ENCODE measurements around the gene ETF1. TPM values are rescaled to one million over a fixed set of nuclear protein-coding genes. Genes with fewer than 3 reads are reported as not detected.

The ETF1 gene
- total RNA-seq, result 100 to 1,000 TPM; 107 to 112 TPM
- 10 to 100 TPM; 68.9 to 82.9 (median 78.7) TPM for polyA plus RNA-seq (ENCODE audit: insufficient read length in 6 of 6)
- long read RNA-seq, donor 1, transcript ETF1-201 (11 exons, 3,742 nt), result major isoform, 10 of 38 reads
- long read RNA-seq, donor 1, partial matches to known transcripts, result 28 of 38 reads
- long read RNA-seq, donor 1, other reads (novel, unspliced or antisense), result 0 of 38 reads
- long read RNA-seq, donor 2, transcript ETF1-201 (11 exons, 3,742 nt), result major isoform, 13 of 35 reads
- long read RNA-seq, donor 2, partial matches to known transcripts, result 22 of 35 reads
- long read RNA-seq, donor 2, other reads (novel, unspliced or antisense), result 0 of 35 reads
- long read RNA-seq, donor 3, partial matches to known transcripts, result 5 of 9 reads
- long read RNA-seq, donor 3, other reads (novel, unspliced or antisense), result 0 of 9 reads
- long read RNA-seq, donor 4, transcript ETF1-201 (11 exons, 3,742 nt), result major isoform, 14 of 23 reads
- long read RNA-seq, donor 4, partial matches to known transcripts, result 5 of 23 reads
- long read RNA-seq, donor 4, other reads (novel, unspliced or antisense), result 3 of 23 reads
- long read RNA-seq, donor 5, transcript ETF1-201 (11 exons, 3,742 nt), result major isoform, 9 of 41 reads
- long read RNA-seq, donor 5, partial matches to known transcripts, result 32 of 41 reads
- long read RNA-seq, donor 5, other reads (novel, unspliced or antisense), result 0 of 41 reads
- long read RNA-seq, donor 6, transcript ETF1-201 (11 exons, 3,742 nt), result major isoform, 8 of 23 reads
- long read RNA-seq, donor 6, partial matches to known transcripts, result 15 of 23 reads
- long read RNA-seq, donor 6, other reads (novel, unspliced or antisense), result 0 of 23 reads
- long read RNA-seq, donor 7, partial matches to known transcripts, result 0 of 5 reads
- long read RNA-seq, donor 7, other reads (novel, unspliced or antisense), result 0 of 5 reads
- long read RNA-seq, donor 8, transcript ETF1-201 (11 exons, 3,742 nt), result major isoform, 14 of 38 reads
- long read RNA-seq, donor 8, partial matches to known transcripts, result 24 of 38 reads
- long read RNA-seq, donor 8, other reads (novel, unspliced or antisense), result 0 of 38 reads
- long read RNA-seq, donor 9, result 0 reads
- long read RNA-seq, donor 10, transcript ETF1-201 (11 exons, 3,742 nt), result major isoform, 13 of 20 reads
- long read RNA-seq, donor 10, partial matches to known transcripts, result 5 of 20 reads
- long read RNA-seq, donor 10, other reads (novel, unspliced or antisense), result 2 of 20 reads
- long read RNA-seq, donor 11, transcript ETF1-201 (11 exons, 3,742 nt), result major isoform, 7 of 17 reads
- long read RNA-seq, donor 11, partial matches to known transcripts, result 10 of 17 reads
- long read RNA-seq, donor 11, other reads (novel, unspliced or antisense), result 0 of 17 reads
- long read RNA-seq, donor 12, transcript ETF1-201 (11 exons, 3,742 nt), result major isoform, 8 of 42 reads
- long read RNA-seq, donor 12, partial matches to known transcripts, result 34 of 42 reads
- long read RNA-seq, donor 12, other reads (novel, unspliced or antisense), result 0 of 42 reads

DNA sequence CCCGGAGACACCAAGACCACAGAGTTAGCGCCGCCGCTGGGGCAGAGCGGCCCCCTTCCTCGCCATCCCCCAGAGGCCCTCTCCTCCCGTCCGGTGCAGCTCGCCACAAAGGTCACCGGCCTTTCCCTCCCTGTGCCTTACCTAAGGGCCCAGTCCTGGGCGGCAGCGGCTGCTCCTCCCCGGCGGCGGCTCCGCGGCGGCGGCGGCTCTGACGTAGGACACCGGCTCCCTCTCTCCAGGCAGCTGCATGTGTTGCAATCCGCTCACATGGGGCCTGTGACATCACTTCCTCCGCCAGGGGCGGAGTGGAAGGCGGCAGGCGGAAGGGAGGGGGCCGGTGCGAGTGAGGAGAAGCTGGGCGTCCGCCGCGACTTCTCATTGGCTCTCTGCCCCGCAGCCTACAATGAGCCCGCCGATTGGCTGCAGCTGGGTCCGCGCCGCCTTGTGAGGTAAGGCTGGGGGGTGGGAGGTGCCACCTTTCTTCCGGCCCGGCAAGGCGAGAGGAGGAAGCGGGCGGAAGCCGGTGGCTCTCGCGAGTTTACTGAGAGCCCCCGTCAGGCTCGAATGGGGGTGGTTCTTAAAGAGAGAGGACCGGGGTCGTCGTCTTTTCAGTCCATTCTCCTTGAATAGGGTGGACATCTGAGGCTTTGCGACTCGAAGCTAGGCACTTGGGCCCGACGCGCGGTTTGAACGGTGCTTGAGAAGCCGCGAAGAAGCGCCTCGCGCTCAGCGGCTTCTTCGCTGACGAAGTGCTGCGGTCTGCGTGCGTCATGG is at the start of gene ETF1:
ETF1 (minus strand) TSS at position 281 of the 774 bp plus-strand sequence. CDS start 318 bp downstream, outside the sequence.
- intact Hi-C loops (cut with DNase I), result no loop called here
- no peaks in the 10 kb centered on the region for H3K27me3 ChIP-seq
- no peaks in the 10 kb centered on the region for H3K9me3 ChIP-seq
- H3K4me1 ChIP-seq, result peaks cover 33 to 85% of the 10 kb centered on the region in 2 donors
- H3K27ac ChIP-seq, result peak within 1 kb of the TSS; percentile 98 to 99
- TF ChIP-seq, protein P1, sequence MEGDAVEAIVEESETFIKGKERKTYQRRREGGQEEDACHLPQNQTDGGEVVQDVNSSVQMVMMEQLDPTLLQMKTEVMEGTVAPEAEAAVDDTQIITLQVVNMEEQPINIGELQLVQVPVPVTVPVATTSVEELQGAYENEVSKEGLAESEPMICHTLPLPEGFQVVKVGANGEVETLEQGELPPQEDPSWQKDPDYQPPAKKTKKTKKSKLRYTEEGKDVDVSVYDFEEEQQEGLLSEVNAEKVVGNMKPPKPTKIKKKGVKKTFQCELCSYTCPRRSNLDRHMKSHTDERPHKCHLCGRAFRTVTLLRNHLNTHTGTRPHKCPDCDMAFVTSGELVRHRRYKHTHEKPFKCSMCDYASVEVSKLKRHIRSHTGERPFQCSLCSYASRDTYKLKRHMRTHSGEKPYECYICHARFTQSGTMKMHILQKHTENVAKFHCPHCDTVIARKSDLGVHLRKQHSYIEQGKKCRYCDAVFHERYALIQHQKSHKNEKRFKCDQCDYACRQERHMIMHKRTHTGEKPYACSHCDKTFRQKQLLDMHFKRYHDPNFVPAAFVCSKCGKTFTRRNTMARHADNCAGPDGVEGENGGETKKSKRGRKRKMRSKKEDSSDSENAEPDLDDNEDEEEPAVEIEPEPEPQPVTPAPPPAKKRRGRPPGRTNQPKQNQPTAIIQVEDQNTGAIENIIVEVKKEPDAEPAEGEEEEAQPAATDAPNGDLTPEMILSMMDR (IDR thresholded peaks at IDR 0.05), result peak in 1 of 2 donors; percentile 10
- DNase-seq (peak; percentile 99 to 100 (median 100)), ATAC-seq (peak; percentile 93)
- H3K36me3 ChIP-seq, result peaks cover 0 to 5% of the 10 kb centered on the region in 2 donors
- H3K4me3 ChIP-seq, result peak within 1 kb of the TSS; percentile 91 to 98

DNA sequence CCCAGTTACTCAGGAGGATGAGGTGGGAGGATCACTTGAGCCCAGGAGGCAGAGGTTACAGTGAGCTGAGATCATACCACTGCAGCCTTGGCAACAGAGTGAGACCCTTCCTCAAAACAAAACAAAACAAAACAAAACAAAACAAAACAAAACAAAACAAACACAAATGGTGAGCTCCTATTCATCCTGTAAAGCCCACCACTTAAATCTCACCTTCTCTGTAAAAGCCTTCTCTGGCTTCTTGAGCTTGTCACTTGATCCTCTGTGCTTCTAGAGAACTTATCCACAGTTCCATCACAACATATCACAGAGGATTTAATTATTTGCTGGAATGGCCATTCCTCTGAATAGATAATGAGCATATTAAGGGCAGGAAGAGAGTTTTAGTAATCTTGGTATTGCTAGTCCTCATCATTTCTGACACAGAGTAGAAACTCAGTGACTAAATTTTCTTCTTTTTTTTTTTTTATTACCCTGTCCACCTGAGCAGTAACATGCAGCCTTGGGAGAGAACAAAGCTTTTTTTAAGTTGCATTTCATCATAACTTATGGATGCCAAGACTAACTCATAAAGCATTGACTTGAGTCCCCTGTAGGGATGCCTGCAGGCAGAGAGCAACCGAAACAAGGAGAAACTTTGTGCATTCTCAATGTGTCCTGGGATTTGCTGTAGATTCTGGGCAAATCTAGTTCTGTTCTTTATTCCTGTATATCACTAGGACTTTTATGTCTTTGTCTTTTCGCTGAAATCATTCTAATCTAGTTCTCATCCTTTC is 45.2 kb upstream of the ETF1 start:
- Histone ChIP-seq H3K4me3 (no peak overlapping the region), H3K27ac (no peak overlapping the region), H3K27me3 (no peaks in the 10 kb centered on the region), H3K36me3 (no peaks in the 10 kb centered on the region), H3K9me3 (no peaks in the 10 kb centered on the region), H3K4me1 (no peaks in the 10 kb centered on the region)
- ATAC-seq, result no peak
- TF ChIP-seq, protein P1 (IDR thresholded peaks at IDR 0.05), result no peak
- intact Hi-C loops (cut with DNase I), result no loop called here
- DNase-seq, result no peak

DNA sequence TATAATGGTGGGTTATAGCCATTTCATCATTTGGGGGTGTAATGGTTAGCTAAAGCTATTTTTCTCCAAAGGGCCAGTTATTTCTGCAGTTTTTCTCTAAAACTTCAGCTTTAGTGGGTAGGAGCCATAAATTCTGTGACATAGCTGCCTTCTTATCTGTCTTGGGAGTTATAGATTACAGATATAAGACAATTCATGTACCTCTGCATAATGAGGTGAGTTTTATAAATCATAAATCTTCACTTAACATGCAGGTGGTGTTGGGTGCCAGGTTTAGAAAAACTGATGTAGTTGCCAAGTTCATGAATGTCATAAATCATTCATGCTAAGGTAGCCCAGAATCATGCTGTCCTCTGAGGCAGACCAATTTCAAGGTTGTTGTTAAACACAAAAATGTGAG is 42.1 kb upstream of the ETF1 start:
- no peaks in the 10 kb centered on the region for H3K9me3 ChIP-seq
- H3K4me1 ChIP-seq, result no peaks in the 10 kb centered on the region
- no peaks in the 10 kb centered on the region for H3K36me3 ChIP-seq
- H3K27me3 ChIP-seq, result no peaks in the 10 kb centered on the region
- TF ChIP-seq, protein P1 (IDR thresholded peaks at IDR 0.05), result no peak
- no peak overlapping the region for H3K27ac ChIP-seq
- DNase-seq, result no peak
- intact Hi-C loops (cut with DNase I), result no loop called here
- no peak overlapping the region for H3K4me3 ChIP-seq
- ATAC-seq, result no peak

Data from left lung (tissue), 14 donors.